Astrocyte of the cerebellum (primary cell): ENCODE measurements around the gene CLIC1.
A peak's percentile ranks its signal among the peaks of the same experiment; 100 is the strongest.

Experiments
- DNase-seq: peaks from one replicate; pipeline ENCODE4 v3.0.0-alpha.2; 2011; ENCODE audit warnings: low read depth
- H3K4me3 ChIP-seq: 2 replicates; pipeline ENCODE4 v1.5.1; 2011; ENCODE audit warnings: mild to moderate bottlenecking, low read depth, low read length, moderate library complexity
- CTCF ChIP-seq: IDR thresholded peaks from 2 replicates; pipeline ENCODE4 v1.5.1; 2012; ENCODE audit warnings: low read length, low read depth, moderate library complexity, mild to moderate bottlenecking; ENCODE audit errors: missing control alignments
- in situ Hi-C: cut with HindIII; loops from 2 replicates; pipeline ENCODE4 v1.10.0; 2017; ENCODE audit warnings: low sequenced_read_pairs

The CLIC1 gene

GRCh38 chr6:31736021-31736767, at the start of gene CLIC1:
Gene CLIC1, minus strand, starts transcription at chr6:31736530. Its CDS starts 230 bp downstream, at chr6:31736300.
- no peak for TF ChIP-seq CTCF
- peak; percentile 28 for DNase-seq
- H3K4me3 ChIP-seq: peak within 1 kb of the TSS; percentile 99
- in situ Hi-C loops: no loop called here

GRCh38 chr6:31785475-31785874, 49.1 kb upstream of the CLIC1 start:
- no peak overlapping the region for H3K4me3 ChIP-seq
- in situ Hi-C loops: no loop called here
- no peak for DNase-seq
- TF ChIP-seq CTCF: no peak

- in situ Hi-C loops: no loop called here
- DNase-seq: no peak
- no peak overlapping the region for H3K4me3 ChIP-seq
- TF ChIP-seq CTCF: no peak
These were observed 48.0 kb upstream of the CLIC1 start for GRCh38 chr6:31784098-31784925.

GRCh38 chr6:31782126-31782855, 46.0 kb upstream of the CLIC1 start:
- H3K4me3 ChIP-seq: no peak overlapping the region
- in situ Hi-C loops: no loop called here
- TF ChIP-seq CTCF: no peak
- no peak for DNase-seq

- no peak for TF ChIP-seq CTCF
- in situ Hi-C loops: no loop called here
- DNase-seq: no peak
- no peak overlapping the region for H3K4me3 ChIP-seq
These were observed 45.2 kb upstream of the CLIC1 start for GRCh38 chr6:31781244-31782125.
